ENCODE data around the gene HAPLN2. TPM values are rescaled to one million over a fixed set of nuclear protein-coding genes. Genes with fewer than 3 reads are reported as not detected.

Gene HAPLN2
- total RNA-seq, 1 donor from 2014 or later: 0.76 TPM

- no peak for DNase-seq (ENCODE audit: low spot score in 2 of 2, unreplicated experiment in 2 of 2)
- Mint-ChIP-seq H3K4me1 (peaks cover 23% of the 10 kb centered on the region), H3K4me3 (no peak overlapping the region), H3K9me3 (no peaks in the 10 kb centered on the region), H3K27me3 (ENCODE audit: low read depth) (peaks cover 43% of the 10 kb centered on the region), H3K27ac (peak overlapping the region; percentile 60), H3K36me3 (no peaks in the 10 kb centered on the region)
- no peak for TF ChIP-seq CTCF (IDR thresholded peaks at IDR 0.05; ENCODE audit: unreplicated experiment)
These were observed 3.3 kb upstream of the HAPLN2 start for GRCh38 chr1:156615946-156616345.

DNA sequence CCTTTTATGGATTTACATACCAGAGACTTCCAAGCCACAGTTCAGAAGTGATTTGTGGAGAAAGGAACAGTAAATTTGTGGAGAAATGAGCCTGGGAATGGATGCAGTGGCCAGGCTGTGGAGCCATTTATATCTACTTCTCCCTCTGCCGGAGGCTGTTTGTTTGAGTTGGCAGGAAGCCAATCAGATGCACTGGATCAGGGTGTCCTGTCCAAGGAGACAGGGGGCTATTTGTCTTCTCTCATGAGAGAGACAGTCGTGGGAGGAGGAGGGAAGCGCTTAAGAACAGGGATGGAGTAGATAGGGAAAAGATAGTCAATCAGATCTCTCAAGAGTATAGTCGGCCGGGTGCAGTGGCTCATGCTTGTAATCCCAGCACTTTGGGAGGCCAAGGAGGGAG, 2.8 kb upstream of the HAPLN2 start:
- peaks cover 23% of the 10 kb centered on the region for H3K4me1 Mint-ChIP-seq
- DNase-seq (ENCODE audit: low spot score in 2 of 2, unreplicated experiment in 2 of 2): peak; percentile 40 to 76
- no peaks in the 10 kb centered on the region for H3K36me3 Mint-ChIP-seq
- TF ChIP-seq CTCF (IDR thresholded peaks at IDR 0.05; ENCODE audit: unreplicated experiment): no peak
- no peak overlapping the region for H3K4me3 Mint-ChIP-seq
- peak overlapping the region; percentile 60 for H3K27ac Mint-ChIP-seq
- peaks cover 46% of the 10 kb centered on the region for H3K27me3 Mint-ChIP-seq (ENCODE audit: low read depth)
- H3K9me3 Mint-ChIP-seq: no peaks in the 10 kb centered on the region

DNA sequence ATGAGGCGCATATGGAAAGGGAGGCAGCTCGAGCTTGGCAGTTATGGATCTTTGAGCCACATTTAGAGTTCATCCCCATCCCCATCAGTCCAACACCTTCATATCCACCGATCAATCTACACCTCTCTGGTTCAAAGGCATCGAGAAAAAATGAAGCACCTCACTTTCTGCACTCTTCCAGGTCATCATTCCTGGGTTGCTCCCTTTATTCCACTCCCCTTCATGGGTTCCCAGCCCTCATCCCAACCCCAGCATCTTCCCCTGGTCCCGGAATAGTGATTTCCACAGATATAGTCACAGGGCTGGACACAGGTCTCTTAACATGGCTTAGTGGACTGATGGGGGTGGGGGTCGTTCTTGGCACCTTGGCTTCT, 354 bp downstream of the HAPLN2 start:
- Mint-ChIP-seq H3K27me3 (ENCODE audit: low read depth) (peaks cover 60% of the 10 kb centered on the region), H3K4me1 (peaks cover 23% of the 10 kb centered on the region), H3K4me3 (no peak overlapping the region), H3K27ac (no peak overlapping the region), H3K9me3 (no peaks in the 10 kb centered on the region), H3K36me3 (no peaks in the 10 kb centered on the region)
- no peak for DNase-seq (ENCODE audit: low spot score in 2 of 2, unreplicated experiment in 2 of 2)
- TF ChIP-seq CTCF (IDR thresholded peaks at IDR 0.05; ENCODE audit: unreplicated experiment): no peak

DNA sequence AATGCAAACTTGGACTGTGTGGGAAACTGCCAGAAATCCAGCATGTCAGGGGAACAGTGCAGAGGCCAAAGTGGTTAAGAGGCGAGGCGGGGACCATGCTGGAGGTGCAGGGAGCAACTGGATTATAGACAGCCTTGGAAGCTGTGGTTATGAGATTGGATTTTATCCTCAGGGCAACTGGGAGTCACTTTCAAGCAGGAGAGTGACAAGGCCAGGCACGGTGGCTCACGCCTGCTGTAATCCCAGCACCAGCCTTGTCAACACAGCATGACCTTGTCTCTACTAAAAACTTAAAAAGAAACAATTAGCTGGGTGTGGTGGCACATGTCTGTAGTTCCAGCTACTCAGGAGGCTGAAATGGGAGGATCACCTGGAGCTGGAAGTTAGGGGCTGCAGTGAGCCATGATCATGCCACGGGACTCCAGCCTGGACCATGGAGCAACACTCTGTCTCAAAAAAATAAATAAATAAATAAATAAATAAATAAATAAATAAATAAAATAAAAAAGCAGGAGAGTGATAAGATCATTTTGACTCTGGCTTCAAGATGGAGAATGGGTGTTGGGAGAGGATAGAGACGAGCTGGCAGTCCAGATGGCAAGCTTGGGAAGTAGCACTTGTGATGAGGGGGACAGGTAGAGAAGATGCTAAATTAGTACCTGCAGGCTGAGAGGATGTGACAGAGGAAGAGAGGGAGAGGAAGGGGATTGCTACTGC, 3.5 kb downstream of the HAPLN2 start:
- Mint-ChIP-seq H3K4me3 (no peak overlapping the region), H3K27me3 (ENCODE audit: low read depth) (peaks cover 85% of the 10 kb centered on the region)

GRCh38 chr1:156623946-156624813, 5.0 kb downstream of the HAPLN2 start:
- Mint-ChIP-seq H3K27ac (no peak overlapping the region), H3K4me1 (peaks cover 8% of the 10 kb centered on the region), H3K4me3 (peak overlapping the region; percentile 55), H3K27me3 (ENCODE audit: low read depth) (peaks cover 89% of the 10 kb centered on the region), H3K9me3 (no peaks in the 10 kb centered on the region), H3K36me3 (no peaks in the 10 kb centered on the region)
- peak in 1 of 2 experiments; percentile 65 for DNase-seq (ENCODE audit: low spot score in 2 of 2, unreplicated experiment in 2 of 2)
- no peak for TF ChIP-seq CTCF (IDR thresholded peaks at IDR 0.05; ENCODE audit: unreplicated experiment)

More for the DNA sequence above, 3.5 kb downstream of the HAPLN2 start:
- TF ChIP-seq CTCF (IDR thresholded peaks at IDR 0.05; ENCODE audit: unreplicated experiment): no peak
- DNase-seq (ENCODE audit: low spot score in 2 of 2, unreplicated experiment in 2 of 2): no peak
- Mint-ChIP-seq H3K27ac (no peak overlapping the region), H3K4me1 (peaks cover 8% of the 10 kb centered on the region), H3K9me3 (no peaks in the 10 kb centered on the region), H3K36me3 (no peaks in the 10 kb centered on the region)

Data from mesothelial cell of epicardium (in vitro differentiated cells).